ENCODE data around the gene VPS39.

DNA sequence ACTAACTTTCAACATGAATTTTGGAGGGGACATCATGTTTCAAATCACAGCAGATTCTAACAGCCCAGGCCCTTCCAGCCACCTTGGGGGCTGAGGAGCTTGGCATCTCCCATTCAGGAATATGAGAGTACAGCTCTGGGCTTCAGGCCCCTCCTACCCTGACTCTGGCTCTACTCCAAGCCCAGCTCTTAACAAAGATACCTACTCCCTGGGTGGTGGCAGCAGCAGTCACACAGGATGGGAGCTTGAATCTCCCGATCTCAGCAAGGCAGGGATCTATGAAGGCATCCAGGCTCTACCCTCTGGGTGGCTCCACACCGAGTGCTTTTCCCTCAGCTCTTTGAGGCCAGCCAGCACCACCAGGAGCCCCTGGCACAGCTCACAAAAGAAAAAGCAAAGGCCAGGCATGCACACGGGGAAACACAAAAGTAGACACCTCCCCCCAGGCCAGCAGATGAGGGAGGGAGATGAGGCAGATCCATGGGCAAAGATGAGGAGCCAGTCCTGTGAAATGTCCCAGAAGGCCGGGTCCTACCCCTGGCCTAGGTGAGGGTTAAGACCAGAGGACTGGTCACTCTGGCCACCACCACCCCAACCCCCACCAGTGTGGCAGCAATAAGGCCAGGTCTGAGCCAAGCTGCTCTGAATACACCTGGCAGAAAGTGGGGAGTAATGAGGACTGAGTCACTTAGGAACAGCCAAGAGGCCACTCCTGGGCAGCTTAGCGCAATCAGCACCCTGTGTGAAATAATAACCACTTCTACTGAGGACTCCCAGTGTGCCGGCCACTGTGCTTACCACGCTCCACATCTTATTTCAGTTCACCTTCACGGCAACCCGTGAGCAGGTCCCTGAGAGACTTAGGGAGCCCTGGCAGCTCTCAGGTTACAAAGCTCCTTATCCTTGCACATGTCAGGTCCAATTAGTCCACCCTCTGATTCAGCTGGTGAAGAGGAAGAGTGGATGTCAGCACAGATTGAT lies 76.0 kb downstream of the VPS39 start:
- no peak for TF ChIP-seq CHD4 (IDR thresholded peaks at IDR 0.05; ENCODE audit: borderline replicate concordance)
- TF ChIP-seq, protein P1, sequence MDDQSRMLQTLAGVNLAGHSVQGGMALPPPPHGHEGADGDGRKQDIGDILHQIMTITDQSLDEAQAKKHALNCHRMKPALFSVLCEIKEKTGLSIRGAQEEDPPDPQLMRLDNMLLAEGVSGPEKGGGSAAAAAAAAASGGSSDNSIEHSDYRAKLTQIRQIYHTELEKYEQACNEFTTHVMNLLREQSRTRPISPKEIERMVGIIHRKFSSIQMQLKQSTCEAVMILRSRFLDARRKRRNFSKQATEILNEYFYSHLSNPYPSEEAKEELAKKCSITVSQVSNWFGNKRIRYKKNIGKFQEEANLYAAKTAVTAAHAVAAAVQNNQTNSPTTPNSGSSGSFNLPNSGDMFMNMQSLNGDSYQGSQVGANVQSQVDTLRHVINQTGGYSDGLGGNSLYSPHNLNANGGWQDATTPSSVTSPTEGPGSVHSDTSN (IDR thresholded peaks at IDR 0.05) = no peak
- no peak for TF ChIP-seq CTCF (IDR thresholded peaks at IDR 0.05)
- no peak for TF ChIP-seq MYC (IDR thresholded peaks at IDR 0.05; ENCODE audit: borderline replicate concordance, low read length)
